Uterus (tissue), 4 donors: Measurements from ENCODE around the gene STIP1. TPM values are rescaled to one million over a fixed set of nuclear protein-coding genes. Genes with fewer than 3 reads are reported as not detected.
"Not testable (repeated sequence)": the region's sequence is repeated elsewhere in the genome, so short reads cannot be mapped to it uniquely, and the experiment has no call there.

Source experiments
- DNase-seq, 2 donors: peaks; one replicate each; pipeline ENCODE4 v3.0.0-alpha.2; 2019 to 2020
- H3K27ac ChIP-seq, 2 donors: fragments of 200-600 bp; sonication (generic); 1 replicate in 1 of 2; 2 replicates in 1 of 2; pipeline ENCODE4 v1.5.1; 2016 to 2018
- H3K27me3 ChIP-seq, 2 donors: fragments of 200-600 bp; sonication (generic); one replicate each; pipeline ENCODE4 v1.5.1; 2018 to 2019; ENCODE audit warnings: control low read depth in 1 of 2
- H3K36me3 ChIP-seq, 2 donors: fragments of 200-600 bp; sonication (generic); one replicate each; pipeline ENCODE4 v1.5.1; 2019; ENCODE audit warnings: control low read depth in 1 of 2
- H3K4me1 ChIP-seq, 2 donors: fragments of 200-600 bp; sonication (generic); one replicate each; pipeline ENCODE4 v1.5.1; 2018 to 2019; ENCODE audit warnings: control low read depth in 1 of 2
- H3K4me3 ChIP-seq, 2 donors: fragments of 200-600 bp; sonication (generic); 1 replicate in 1 of 2; 2 replicates in 1 of 2; pipeline ENCODE4 v1.5.1; 2018 to 2019; ENCODE audit warnings: mild to moderate bottlenecking in 1 of 2
- H3K9me3 ChIP-seq, 2 donors: fragments of 200-600 bp; sonication (generic); one replicate each; pipeline ENCODE4 v1.5.1; 2019; ENCODE audit warnings: control low read depth in 1 of 2
- CTCF ChIP-seq, 4 experiments: fragments of 200-600 bp in 2 of 4; fragments of 450-650 bp in 2 of 4; sonication (generic) in 2 of 4; IDR thresholded peaks; one replicate each; pipeline ENCODE4 v1.5.1; 2016 to 2019; ENCODE audit warnings: antibody characterized with exemption in 4 of 4, mild to moderate bottlenecking in 2 of 4, moderate library complexity in 1 of 4
- POLR2A ChIP-seq, 2 donors: fragments of 450-650 bp; IDR thresholded peaks; one replicate each; pipeline ENCODE4 v1.6.1; 2016; ENCODE audit warnings: antibody characterized with exemption in 2 of 2, mild to moderate bottlenecking in 1 of 2, moderate library complexity in 1 of 2
- intact Hi-C: fragments of 100-400 bp; cut with DNase I; formaldehyde crosslinking; loops from one replicate; pipeline ENCODE4 v1.15.1; 2023; ENCODE audit warnings: low total_unique reads
- total RNA-seq, 4 donors: library from RNA; depleted of rRNA in 3 of 4; stranded (reverse); fragments of >200 nt in 3 of 4; gene quantifications; one replicate each; pipeline versions ENCODE4 v1.1.0 to v1.2.4, GENCODE V29; 2014 to 2023
- donor health status: DM: yes; HTN: yes; CAD: no.

The STIP1 gene
- total RNA-seq, 4 donors from 2014 or later = 20.9 to 101 (median 83.8) TPM

DNA sequence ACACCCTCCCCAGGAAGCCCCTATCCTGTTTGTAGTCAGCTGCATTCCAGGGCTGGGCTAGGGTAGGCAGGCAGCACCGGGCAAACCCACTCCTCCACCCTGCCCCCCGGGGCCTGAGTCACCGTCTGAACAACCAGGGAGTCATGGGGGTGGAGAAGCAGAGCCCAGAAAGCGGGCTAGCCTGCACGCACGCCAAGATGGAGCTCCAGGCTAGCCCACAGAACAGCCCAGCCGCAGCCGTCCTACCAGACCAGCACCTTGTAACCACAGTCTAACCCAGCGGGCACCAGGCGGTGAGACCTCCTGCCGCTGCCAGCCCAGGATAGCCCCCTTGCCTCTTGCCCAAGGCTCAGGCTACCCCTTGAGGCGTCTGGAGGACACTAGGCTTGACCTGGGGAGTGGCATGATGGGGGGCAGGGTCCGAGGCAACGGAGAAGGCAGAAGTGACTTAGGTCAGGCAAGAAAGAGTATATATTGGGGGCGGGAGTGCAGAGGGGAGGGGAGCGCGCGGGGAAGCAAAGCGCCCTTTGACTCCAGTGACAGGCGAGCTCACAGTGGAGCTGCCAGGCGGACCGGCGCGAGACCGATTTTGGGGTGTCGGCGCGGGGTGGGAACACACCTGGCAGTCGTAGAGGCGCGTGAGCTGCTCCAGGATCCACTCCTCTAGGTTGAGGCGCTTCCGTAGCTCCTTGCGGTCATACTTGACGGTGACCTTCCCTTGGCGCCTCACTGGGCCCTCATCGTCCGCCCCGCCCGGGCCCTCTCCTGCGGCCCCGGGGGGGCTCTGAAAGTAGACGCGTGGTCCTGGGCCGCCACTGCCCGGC is 60.0 kb downstream of the STIP1 start:
- TF ChIP-seq CTCF (IDR thresholded peaks at IDR 0.05) = no peak
- TF ChIP-seq POLR2A (IDR thresholded peaks at IDR 0.05) = no peak
- DNase-seq = peak; percentile 73 to 75
- Histone ChIP-seq H3K27me3 (no peaks in the 10 kb centered on the region), H3K4me1 (peaks cover 0 to 17% of the 10 kb centered on the region in 2 donors), H3K27ac (peak overlapping the region; percentile 79 to 80), H3K4me3 (peak overlapping the region; percentile 52 to 60), H3K36me3 (no peaks in the 10 kb centered on the region), H3K9me3 (no peaks in the 10 kb centered on the region)
- intact Hi-C loops = no loop called here

GRCh38 chr11:64246621-64246870 is 60.6 kb downstream of the STIP1 start:
- H3K27me3 ChIP-seq, intact Hi-C loops, H3K9me3 ChIP-seq, H3K36me3 ChIP-seq, DNase-seq: not testable (repeated sequence)
- H3K4me1 ChIP-seq = peaks cover 0 to 18% of the 10 kb centered on the region in 2 donors
- peak overlapping the region; percentile 52 to 60 for H3K4me3 ChIP-seq
- H3K27ac ChIP-seq = peak overlapping the region; percentile 79 to 80

- peak; percentile 81 to 87 for DNase-seq
- Histone ChIP-seq H3K36me3 (no peaks in the 10 kb centered on the region), H3K27ac (peak within 1 kb of the TSS; percentile 79 to 85), H3K4me1 (peaks cover 0 to 17% of the 10 kb centered on the region in 2 donors), H3K9me3 (no peaks in the 10 kb centered on the region), H3K4me3 (peak within 1 kb of the TSS; percentile 52 to 60), H3K27me3 (no peaks in the 10 kb centered on the region)
- peak in 1 of 2 donors; percentile 52 for TF ChIP-seq POLR2A (IDR thresholded peaks at IDR 0.05)
- peak; percentile 12 to 46 (median 17) for TF ChIP-seq CTCF (IDR thresholded peaks at IDR 0.05)
- intact Hi-C loops = no loop called here
These were observed 61.1 kb downstream of the STIP1 start, which contains the start of gene PPP1R14B for GRCh38 chr11:64246871-64247728. TSS of gene PPP1R14B (minus strand) at chr11:64246943. CDS start at chr11:64246673, 270 bp downstream.

- TF ChIP-seq CTCF (IDR thresholded peaks at IDR 0.05) = no peak
- TF ChIP-seq POLR2A (IDR thresholded peaks at IDR 0.05) = no peak
- peak overlapping the region; percentile 52 to 60 for H3K4me3 ChIP-seq
- H3K27ac ChIP-seq = peak overlapping the region; percentile 79 to 85
- peaks cover 0 to 16% of the 10 kb centered on the region in 2 donors for H3K4me1 ChIP-seq
- H3K9me3 ChIP-seq = no peaks in the 10 kb centered on the region
- H3K36me3 ChIP-seq = no peaks in the 10 kb centered on the region
- DNase-seq = no peak
- no peaks in the 10 kb centered on the region for H3K27me3 ChIP-seq
- intact Hi-C loops = no loop called here
These were observed 62.0 kb downstream of the STIP1 start for GRCh38 chr11:64247729-64248531.

GRCh38 chr11:64248578-64248977 is 62.6 kb downstream of the STIP1 start:
- Histone ChIP-seq H3K36me3 (no peaks in the 10 kb centered on the region), H3K4me3 (no peak overlapping the region), H3K27me3 (no peaks in the 10 kb centered on the region), H3K4me1 (peaks cover 0 to 16% of the 10 kb centered on the region in 2 donors), H3K9me3 (no peaks in the 10 kb centered on the region), H3K27ac (no peak overlapping the region)
- intact Hi-C loops = no loop called here
- DNase-seq = no peak
- no peak for TF ChIP-seq CTCF (IDR thresholded peaks at IDR 0.05)
- TF ChIP-seq POLR2A (IDR thresholded peaks at IDR 0.05) = no peak
